GM23338 (cell line): ENCODE measurements around the gene DTNB. TPM values are rescaled to one million over a fixed set of nuclear protein-coding genes. Genes with fewer than 3 reads are reported as not detected.

ENCODE experiments used
- ATAC-seq: fragments of 200-7000 bp; cut with Tn5 transposase; 3 replicates; pipeline ENCODE4 v1.9.1; 2020
- DNase-seq: peaks from one replicate; pipeline ENCODE4 v3.0.0-alpha.2; 2015; ENCODE audit warnings: low spot score
- H2AFZ ChIP-seq: fragments of 200-600 bp; sonication (generic); 2 replicates; pipeline ENCODE4 v1.8.0; 2016; ENCODE audit warnings: antibody characterized with exemption, mild to moderate bottlenecking, moderate library complexity
- H3F3A ChIP-seq: fragments of 200-600 bp; sonication (generic); replicated peaks from 2 replicates; pipeline ENCODE4 v1.8.0; 2017; ENCODE audit warnings: antibody characterized with exemption, mixed run types, low read depth
- H3K27ac ChIP-seq: fragments of 200-600 bp; sonication (generic); 2 replicates; pipeline ENCODE4 v1.6.1; 2016; ENCODE audit warnings: low read depth
- H3K27me3 ChIP-seq: fragments of 200-600 bp; sonication (generic); 2 replicates; pipeline ENCODE4 v1.8.0; 2016; ENCODE audit warnings: mild to moderate bottlenecking, mixed run types, moderate library complexity; ENCODE audit not compliant: insufficient read depth
- H3K36me3 ChIP-seq: fragments of 200-600 bp; sonication (generic); 2 replicates; pipeline ENCODE4 v1.8.0; 2016; ENCODE audit warnings: mild to moderate bottlenecking; ENCODE audit not compliant: insufficient read depth
- H3K4me1 ChIP-seq: fragments of 200-600 bp; sonication (generic); 2 replicates; pipeline ENCODE4 v1.8.0; 2016; ENCODE audit warnings: mild to moderate bottlenecking, moderate library complexity; ENCODE audit not compliant: insufficient read depth
- H3K4me2 ChIP-seq: fragments of 200-600 bp; sonication (generic); 2 replicates; pipeline ENCODE4 v1.7.1; 2017; ENCODE audit warnings: mixed run types
- H3K4me3 ChIP-seq: fragments of 200-600 bp; sonication (generic); 2 replicates; pipeline ENCODE4 v1.6.1; 2016; ENCODE audit warnings: mixed run types
- H3K79me2 ChIP-seq: fragments of 200-600 bp; sonication (generic); replicated peaks from 2 replicates; pipeline ENCODE4 v1.8.0; 2017; ENCODE audit warnings: mild to moderate bottlenecking; ENCODE audit not compliant: insufficient read depth
- H3K9me2 ChIP-seq: fragments of 200-600 bp; sonication (generic); 2 replicates; pipeline ENCODE4 v1.8.0; 2017; ENCODE audit not compliant: insufficient read depth
- H4K20me1 ChIP-seq: fragments of 200-600 bp; sonication (generic); replicated peaks from 2 replicates; pipeline ENCODE4 v1.8.0; 2017; ENCODE audit warnings: mild to moderate bottlenecking; ENCODE audit not compliant: insufficient read depth
- H3K27ac Mint-ChIP-seq: 2 replicates; pipeline ENCODE4 v1.8.0; 2020; ENCODE audit warnings: inconsistent platforms, mild to moderate bottlenecking, moderate library complexity, mixed read lengths
- H3K27me3 Mint-ChIP-seq: 3 replicates; pipeline ENCODE4 v1.8.0; 2022; ENCODE audit warnings: low read depth, mild to moderate bottlenecking, moderate library complexity, mixed read lengths, inconsistent platforms; ENCODE audit not compliant: insufficient read depth, poor library complexity
- H3K36me3 Mint-ChIP-seq: 3 replicates; pipeline ENCODE4 v1.8.0; 2021; ENCODE audit warnings: low read depth, mild to moderate bottlenecking, inconsistent platforms, moderate library complexity, mixed read lengths
- H3K4me1 Mint-ChIP-seq: 3 replicates; pipeline ENCODE4 v1.8.0; 2020; ENCODE audit warnings: mild to moderate bottlenecking, inconsistent platforms, mixed read lengths
- H3K4me3 Mint-ChIP-seq: 3 replicates; pipeline ENCODE4 v1.8.0; 2021; ENCODE audit warnings: moderate library complexity, mild to moderate bottlenecking, inconsistent platforms, mixed read lengths
- H3K9me3 Mint-ChIP-seq: 3 replicates; pipeline ENCODE4 v1.8.0; 2020; ENCODE audit warnings: moderate library complexity, mild to moderate bottlenecking, inconsistent platforms, mixed read lengths
- CREB1 ChIP-seq: fragments of 250-450 bp; sonication (Bioruptor Pico); IDR thresholded peaks from 2 replicates; pipeline ENCODE4 v1.5.0; 2020; ENCODE audit warnings: low read depth, mild to moderate bottlenecking, moderate library complexity
- EZH2 ChIP-seq: fragments of 200-600 bp; sonication (generic); IDR thresholded peaks from one replicate; pipeline ENCODE4 v1.8.0; 2017; ENCODE audit warnings: antibody characterized with exemption, mild to moderate bottlenecking, low read depth; ENCODE audit not compliant: unreplicated experiment
- EZH2phosphoT487 ChIP-seq: fragments of 200-600 bp; sonication (generic); IDR thresholded peaks from one replicate; pipeline ENCODE4 v1.8.1; 2018; ENCODE audit warnings: antibody characterized with exemption; ENCODE audit not compliant: unreplicated experiment
- JUNB ChIP-seq: IDR thresholded peaks from one replicate; pipeline ENCODE4 v1.6.1; 2016; ENCODE audit warnings: antibody characterized with exemption; ENCODE audit not compliant: unreplicated experiment
- NANOG ChIP-seq: IDR thresholded peaks from 2 replicates; pipeline ENCODE4 v1.6.1; 2016; ENCODE audit warnings: antibody characterized with exemption, borderline replicate concordance
- POLR2AphosphoS5 ChIP-seq: IDR thresholded peaks from 2 replicates; pipeline ENCODE4 v1.6.1; 2016; ENCODE audit warnings: antibody characterized with exemption, low read depth
- STAT1 ChIP-seq: IDR thresholded peaks from one replicate; pipeline ENCODE4 v1.6.1; 2016; ENCODE audit warnings: antibody characterized with exemption; ENCODE audit not compliant: unreplicated experiment
- ZNF114 ChIP-seq: fragments of 250-450 bp; sonication (Bioruptor Pico); IDR thresholded peaks from 2 replicates; pipeline ENCODE4 v1.5.0; 2020; ENCODE audit warnings: mild to moderate bottlenecking, moderate library complexity
- ZNF331 ChIP-seq: fragments of 250-450 bp; sonication (Bioruptor Pico); IDR thresholded peaks from 2 replicates; pipeline ENCODE4 v1.5.0; 2020; ENCODE audit warnings: low read depth, mild to moderate bottlenecking, moderate library complexity
- polyA plus RNA-seq: library from polyadenylated mRNA; unstranded; fragments of >200 nt; fragmentation: Nextera tagmentation; extraction: Ambion mirVana; gene quantifications from 2 replicates; pipeline ENCODE4 v1.2.1, GENCODE V29; 2016
- total RNA-seq: library from RNA; depleted of rRNA; stranded (reverse); fragments of >200 nt; shearing (Covaris generic); gene quantifications from 2 replicates; pipeline ENCODE4 v1.2.3, GENCODE V29; 2014
- TF ChIP-seq, protein P1 (sequence below): IDR thresholded peaks from one replicate; pipeline ENCODE4 v1.6.1; 2018; ENCODE audit warnings: antibody characterized with exemption; ENCODE audit not compliant: unreplicated experiment
- TF ChIP-seq, protein P2 (sequence below), 2 experiments: fragments of 200-600 bp in 1 of 2; sonication (generic) in 1 of 2; conservative IDR thresholded peaks; 2 replicates each; pipeline versions ENCODE4 v1.5.1 to v1.6.1; 2016 to 2017; ENCODE audit warnings: antibody characterized with exemption in 2 of 2, low read depth in 2 of 2, mild to moderate bottlenecking in 2 of 2, moderate library complexity in 1 of 2
- TF ChIP-seq, protein P3 (sequence below): IDR thresholded peaks from 2 replicates; pipeline ENCODE4 v1.6.1; 2016; ENCODE audit warnings: antibody characterized with exemption
- TF ChIP-seq, protein P4 (sequence below): fragments of 250-450 bp; sonication (Bioruptor Pico); IDR thresholded peaks from 2 replicates; pipeline ENCODE4 v1.5.0; 2020; ENCODE audit warnings: mild to moderate bottlenecking, moderate library complexity

DTNB gene
- total and polyA plus RNA-seq, 2 experiments from 2014 or later: 22.1 to 29.4 TPM

DNA sequence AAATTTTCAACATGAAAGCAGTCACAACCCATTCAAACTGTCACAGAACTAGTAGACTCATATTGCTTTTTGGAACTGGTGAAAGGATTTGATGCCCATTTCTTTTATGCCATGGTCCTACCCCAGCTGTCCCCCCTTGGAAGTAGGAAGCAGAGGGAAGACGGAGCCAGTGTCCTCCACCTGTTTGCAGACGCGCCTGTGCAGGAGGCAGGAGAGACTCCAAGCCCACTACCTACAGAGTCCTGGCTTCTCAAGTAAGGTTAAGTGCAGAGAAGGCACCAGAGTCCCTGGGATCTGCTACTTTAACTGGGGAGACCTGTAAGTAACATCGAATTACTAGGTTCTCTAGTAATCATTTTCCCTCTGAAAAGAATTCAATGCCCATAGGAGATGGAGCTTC, 299.0 kb downstream of the DTNB start:
- Mint-ChIP-seq H3K9me3 (peaks cover 6% of the 10 kb centered on the region; the same call in 2 of the 3 replicates), H3K27ac (no peak overlapping the region), H3K4me3 (no peak overlapping the region), H3K4me1 (peaks cover 27% of the 10 kb centered on the region), H3K27me3 (peaks cover 23% of the 10 kb centered on the region), H3K36me3 (peaks cover 3% of the 10 kb centered on the region)
- ATAC-seq (no peak), DNase-seq (no peak)
- Histone ChIP-seq H3K36me3 (no peaks in the 10 kb centered on the region), H2AFZ (no peak overlapping the region), H3K79me2 (no peaks in the 10 kb centered on the region), H3K4me2 (no peak overlapping the region), H3K9me2 (no peaks in the 10 kb centered on the region), H3K4me3 (no peak overlapping the region), H3K27ac (no peak overlapping the region), H3F3A (peaks cover 5% of the 10 kb centered on the region; the same call in 1 of the 2 replicates), H3K27me3 (no peaks in the 10 kb centered on the region), H4K20me1 (no peaks in the 10 kb centered on the region), H3K4me1 (peaks cover 15% of the 10 kb centered on the region)
- TF ChIP-seq ZNF331 (CRISPR knock-in tag) (no peak), JUNB (no peak), POLR2AphosphoS5 (no peak), STAT1 (no peak), ZNF114 (CRISPR knock-in tag) (no peak), CREB1 (no peak), EZH2phosphoT487 (no peak), NANOG (no peak), EZH2 (no peak)
- TF ChIP-seq, protein P1, sequence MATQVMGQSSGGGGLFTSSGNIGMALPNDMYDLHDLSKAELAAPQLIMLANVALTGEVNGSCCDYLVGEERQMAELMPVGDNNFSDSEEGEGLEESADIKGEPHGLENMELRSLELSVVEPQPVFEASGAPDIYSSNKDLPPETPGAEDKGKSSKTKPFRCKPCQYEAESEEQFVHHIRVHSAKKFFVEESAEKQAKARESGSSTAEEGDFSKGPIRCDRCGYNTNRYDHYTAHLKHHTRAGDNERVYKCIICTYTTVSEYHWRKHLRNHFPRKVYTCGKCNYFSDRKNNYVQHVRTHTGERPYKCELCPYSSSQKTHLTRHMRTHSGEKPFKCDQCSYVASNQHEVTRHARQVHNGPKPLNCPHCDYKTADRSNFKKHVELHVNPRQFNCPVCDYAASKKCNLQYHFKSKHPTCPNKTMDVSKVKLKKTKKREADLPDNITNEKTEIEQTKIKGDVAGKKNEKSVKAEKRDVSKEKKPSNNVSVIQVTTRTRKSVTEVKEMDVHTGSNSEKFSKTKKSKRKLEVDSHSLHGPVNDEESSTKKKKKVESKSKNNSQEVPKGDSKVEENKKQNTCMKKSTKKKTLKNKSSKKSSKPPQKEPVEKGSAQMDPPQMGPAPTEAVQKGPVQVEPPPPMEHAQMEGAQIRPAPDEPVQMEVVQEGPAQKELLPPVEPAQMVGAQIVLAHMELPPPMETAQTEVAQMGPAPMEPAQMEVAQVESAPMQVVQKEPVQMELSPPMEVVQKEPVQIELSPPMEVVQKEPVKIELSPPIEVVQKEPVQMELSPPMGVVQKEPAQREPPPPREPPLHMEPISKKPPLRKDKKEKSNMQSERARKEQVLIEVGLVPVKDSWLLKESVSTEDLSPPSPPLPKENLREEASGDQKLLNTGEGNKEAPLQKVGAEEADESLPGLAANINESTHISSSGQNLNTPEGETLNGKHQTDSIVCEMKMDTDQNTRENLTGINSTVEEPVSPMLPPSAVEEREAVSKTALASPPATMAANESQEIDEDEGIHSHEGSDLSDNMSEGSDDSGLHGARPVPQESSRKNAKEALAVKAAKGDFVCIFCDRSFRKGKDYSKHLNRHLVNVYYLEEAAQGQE: no peak
- TF ChIP-seq, protein P2, sequence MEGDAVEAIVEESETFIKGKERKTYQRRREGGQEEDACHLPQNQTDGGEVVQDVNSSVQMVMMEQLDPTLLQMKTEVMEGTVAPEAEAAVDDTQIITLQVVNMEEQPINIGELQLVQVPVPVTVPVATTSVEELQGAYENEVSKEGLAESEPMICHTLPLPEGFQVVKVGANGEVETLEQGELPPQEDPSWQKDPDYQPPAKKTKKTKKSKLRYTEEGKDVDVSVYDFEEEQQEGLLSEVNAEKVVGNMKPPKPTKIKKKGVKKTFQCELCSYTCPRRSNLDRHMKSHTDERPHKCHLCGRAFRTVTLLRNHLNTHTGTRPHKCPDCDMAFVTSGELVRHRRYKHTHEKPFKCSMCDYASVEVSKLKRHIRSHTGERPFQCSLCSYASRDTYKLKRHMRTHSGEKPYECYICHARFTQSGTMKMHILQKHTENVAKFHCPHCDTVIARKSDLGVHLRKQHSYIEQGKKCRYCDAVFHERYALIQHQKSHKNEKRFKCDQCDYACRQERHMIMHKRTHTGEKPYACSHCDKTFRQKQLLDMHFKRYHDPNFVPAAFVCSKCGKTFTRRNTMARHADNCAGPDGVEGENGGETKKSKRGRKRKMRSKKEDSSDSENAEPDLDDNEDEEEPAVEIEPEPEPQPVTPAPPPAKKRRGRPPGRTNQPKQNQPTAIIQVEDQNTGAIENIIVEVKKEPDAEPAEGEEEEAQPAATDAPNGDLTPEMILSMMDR (conservative IDR thresholded peaks at IDR 0.05; ENCODE audit: low read depth in 2 of 2): no peak
- TF ChIP-seq, protein P3, sequence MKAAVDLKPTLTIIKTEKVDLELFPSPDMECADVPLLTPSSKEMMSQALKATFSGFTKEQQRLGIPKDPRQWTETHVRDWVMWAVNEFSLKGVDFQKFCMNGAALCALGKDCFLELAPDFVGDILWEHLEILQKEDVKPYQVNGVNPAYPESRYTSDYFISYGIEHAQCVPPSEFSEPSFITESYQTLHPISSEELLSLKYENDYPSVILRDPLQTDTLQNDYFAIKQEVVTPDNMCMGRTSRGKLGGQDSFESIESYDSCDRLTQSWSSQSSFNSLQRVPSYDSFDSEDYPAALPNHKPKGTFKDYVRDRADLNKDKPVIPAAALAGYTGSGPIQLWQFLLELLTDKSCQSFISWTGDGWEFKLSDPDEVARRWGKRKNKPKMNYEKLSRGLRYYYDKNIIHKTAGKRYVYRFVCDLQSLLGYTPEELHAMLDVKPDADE: no peak
- TF ChIP-seq, protein P4, sequence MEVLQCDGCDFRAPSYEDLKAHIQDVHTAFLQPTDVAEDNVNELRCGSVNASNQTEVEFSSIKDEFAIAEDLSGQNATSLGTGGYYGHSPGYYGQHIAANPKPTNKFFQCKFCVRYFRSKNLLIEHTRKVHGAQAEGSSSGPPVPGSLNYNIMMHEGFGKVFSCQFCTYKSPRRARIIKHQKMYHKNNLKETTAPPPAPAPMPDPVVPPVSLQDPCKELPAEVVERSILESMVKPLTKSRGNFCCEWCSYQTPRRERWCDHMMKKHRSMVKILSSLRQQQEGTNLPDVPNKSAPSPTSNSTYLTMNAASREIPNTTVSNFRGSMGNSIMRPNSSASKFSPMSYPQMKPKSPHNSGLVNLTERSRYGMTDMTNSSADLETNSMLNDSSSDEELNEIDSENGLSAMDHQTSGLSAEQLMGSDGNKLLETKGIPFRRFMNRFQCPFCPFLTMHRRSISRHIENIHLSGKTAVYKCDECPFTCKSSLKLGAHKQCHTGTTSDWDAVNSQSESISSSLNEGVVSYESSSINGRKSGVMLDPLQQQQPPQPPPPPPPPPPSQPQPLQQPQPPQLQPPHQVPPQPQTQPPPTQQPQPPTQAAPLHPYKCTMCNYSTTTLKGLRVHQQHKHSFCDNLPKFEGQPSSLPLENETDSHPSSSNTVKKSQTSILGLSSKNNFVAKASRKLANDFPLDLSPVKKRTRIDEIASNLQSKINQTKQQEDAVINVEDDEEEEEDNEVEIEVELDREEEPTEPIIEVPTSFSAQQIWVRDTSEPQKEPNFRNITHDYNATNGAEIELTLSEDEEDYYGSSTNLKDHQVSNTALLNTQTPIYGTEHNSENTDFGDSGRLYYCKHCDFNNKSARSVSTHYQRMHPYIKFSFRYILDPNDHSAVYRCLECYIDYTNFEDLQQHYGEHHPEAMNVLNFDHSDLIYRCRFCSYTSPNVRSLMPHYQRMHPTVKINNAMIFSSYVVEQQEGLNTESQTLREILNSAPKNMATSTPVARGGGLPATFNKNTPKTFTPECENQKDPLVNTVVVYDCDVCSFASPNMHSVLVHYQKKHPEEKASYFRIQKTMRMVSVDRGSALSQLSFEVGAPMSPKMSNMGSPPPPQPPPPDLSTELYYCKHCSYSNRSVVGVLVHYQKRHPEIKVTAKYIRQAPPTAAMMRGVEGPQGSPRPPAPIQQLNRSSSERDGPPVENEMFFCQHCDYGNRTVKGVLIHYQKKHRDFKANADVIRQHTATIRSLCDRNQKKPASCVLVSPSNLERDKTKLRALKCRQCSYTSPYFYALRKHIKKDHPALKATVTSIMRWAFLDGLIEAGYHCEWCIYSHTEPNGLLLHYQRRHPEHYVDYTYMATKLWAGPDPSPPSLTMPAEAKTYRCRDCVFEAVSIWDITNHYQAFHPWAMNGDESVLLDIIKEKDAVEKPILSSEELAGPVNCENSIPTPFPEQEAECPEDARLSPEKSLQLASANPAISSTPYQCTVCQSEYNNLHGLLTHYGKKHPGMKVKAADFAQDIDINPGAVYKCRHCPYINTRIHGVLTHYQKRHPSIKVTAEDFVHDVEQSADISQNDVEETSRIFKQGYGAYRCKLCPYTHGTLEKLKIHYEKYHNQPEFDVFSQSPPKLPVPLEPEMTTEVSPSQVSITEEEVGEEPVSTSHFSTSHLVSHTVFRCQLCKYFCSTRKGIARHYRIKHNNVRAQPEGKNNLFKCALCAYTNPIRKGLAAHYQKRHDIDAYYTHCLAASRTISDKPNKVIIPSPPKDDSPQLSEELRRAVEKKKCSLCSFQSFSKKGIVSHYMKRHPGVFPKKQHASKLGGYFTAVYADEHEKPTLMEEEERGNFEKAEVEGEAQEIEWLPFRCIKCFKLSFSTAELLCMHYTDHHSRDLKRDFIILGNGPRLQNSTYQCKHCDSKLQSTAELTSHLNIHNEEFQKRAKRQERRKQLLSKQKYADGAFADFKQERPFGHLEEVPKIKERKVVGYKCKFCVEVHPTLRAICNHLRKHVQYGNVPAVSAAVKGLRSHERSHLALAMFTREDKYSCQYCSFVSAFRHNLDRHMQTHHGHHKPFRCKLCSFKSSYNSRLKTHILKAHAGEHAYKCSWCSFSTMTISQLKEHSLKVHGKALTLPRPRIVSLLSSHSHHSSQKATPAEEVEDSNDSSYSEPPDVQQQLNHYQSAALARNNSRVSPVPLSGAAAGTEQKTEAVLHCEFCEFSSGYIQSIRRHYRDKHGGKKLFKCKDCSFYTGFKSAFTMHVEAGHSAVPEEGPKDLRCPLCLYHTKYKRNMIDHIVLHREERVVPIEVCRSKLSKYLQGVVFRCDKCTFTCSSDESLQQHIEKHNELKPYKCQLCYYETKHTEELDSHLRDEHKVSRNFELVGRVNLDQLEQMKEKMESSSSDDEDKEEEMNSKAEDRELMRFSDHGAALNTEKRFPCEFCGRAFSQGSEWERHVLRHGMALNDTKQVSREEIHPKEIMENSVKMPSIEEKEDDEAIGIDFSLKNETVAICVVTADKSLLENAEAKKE (CRISPR knock-in tag): no peak
